Right cardiac atrium (tissue), 5 donors: Measurements from ENCODE around the gene ACSS1. TPM values are rescaled to one million over a fixed set of nuclear protein-coding genes. Genes with fewer than 3 reads are reported as not detected.

Source experiments
- ATAC-seq, 2 donors: fragments of 200-7000 bp; cut with Tn5 transposase; one replicate each; pipeline versions ENCODE4 v1.8.0 to v1.9.1; 2020; ENCODE audit warnings: moderate library complexity in 2 of 2, mild to moderate bottlenecking in 1 of 2
- DNase-seq, 3 donors: peaks; one replicate each; pipeline ENCODE4 v3.0.0-alpha.2; 2020
- H3K27ac ChIP-seq: one replicate; pipeline ENCODE4 v1.5.1; 2013; ENCODE audit warnings: mild to moderate bottlenecking, low read length, control low read depth, moderate library complexity
- H3K27me3 ChIP-seq: one replicate; pipeline ENCODE4 v1.6.1; 2013; ENCODE audit not compliant: control insufficient read depth, insufficient read depth
- H3K4me1 ChIP-seq: one replicate; pipeline ENCODE4 v1.6.1; 2013; ENCODE audit warnings: low read length; ENCODE audit not compliant: control insufficient read depth, insufficient read depth
- H3K4me3 ChIP-seq: one replicate; pipeline ENCODE4 v1.5.1; 2013; ENCODE audit warnings: low read length, control low read depth
- H3K9me3 ChIP-seq: one replicate; pipeline ENCODE4 v1.6.1; 2013; ENCODE audit warnings: low read length; ENCODE audit not compliant: control insufficient read depth
- WGBS: extraction: QIAGEN DNeasy Blood & Tissue Kit; methylation state at CpG from one replicate; pipeline ENCODE4 v1.1.7; 2013; 5-methylcytosine and 5-hydroxymethylcytosine counted together
- intact Hi-C, 4 donors: fragments of 100-400 bp; cut with DNase I; formaldehyde crosslinking; loops; one replicate each; pipeline versions ENCODE4 v1.11.0 to v1.14.0; 2022 to 2023
- polyA plus RNA-seq: library from polyadenylated mRNA; stranded (reverse); fragments of 200-250 nt; gene quantifications from one replicate; pipeline ENCODE4 v1.2.3, GENCODE V29; 2013
- total RNA-seq, 4 donors: library from RNA; stranded (reverse); fragmentation: NEBNext Ultra II Directional; extraction: Animal tissue kit (Norgen Biotek cat#: 25700); gene quantifications; one replicate each; pipeline ENCODE4 v1.2.1, GENCODE V29; 2021
- donor health status: healthy with polysubstance abuse.
- donor health status: DM: no; HTN: yes; CAD: no.
- donor health status: DM: no; HTN: no; CAD: no.
- donor health status: DM: no; HTN: yes; CAD: no; lungs with severe emphysema.
- donor health status: DM: yes; HTN: yes; CAD: no.

Gene ACSS1
- total and polyA plus RNA-seq, 5 donors, result 14.8 to 61.8 (median 32.5) TPM

GRCh38 chr20:25058847-25059810 is 1.2 kb upstream of the ACSS1 start:
- ATAC-seq (no peak), DNase-seq (peak in 2 of 3 donors; percentile 69 to 78)
- no peaks in the 10 kb centered on the region for H3K9me3 ChIP-seq
- H3K4me3 ChIP-seq, result peak overlapping the region; percentile 77
- peaks cover 11% of the 10 kb centered on the region for H3K4me1 ChIP-seq
- WGBS, result 27% methylated on average over 20 of the region's 20 CpGs
- H3K27me3 ChIP-seq, result no peaks in the 10 kb centered on the region
- intact Hi-C loops, result no loop called here
- H3K27ac ChIP-seq, result peak overlapping the region; percentile 59

- no peaks in the 10 kb centered on the region for H3K27me3 ChIP-seq
- ATAC-seq, result peak; percentile 82 to 85
- H3K27ac ChIP-seq, result peak overlapping the region; percentile 59
- no peaks in the 10 kb centered on the region for H3K9me3 ChIP-seq
- under 1% methylated on average over 86 of the region's 86 CpGs for WGBS
- intact Hi-C loops, result no loop called here
- H3K4me1 ChIP-seq, result peaks cover 14% of the 10 kb centered on the region
- DNase-seq, result peak; percentile 78 to 91 (median 89)
- H3K4me3 ChIP-seq, result peak overlapping the region; percentile 77
Measured at GRCh38 chr20:25057234-25058050, 497 bp downstream of the ACSS1 start.

- Histone ChIP-seq H3K9me3 (no peaks in the 10 kb centered on the region), H3K4me1 (peaks cover 19% of the 10 kb centered on the region), H3K27ac (peak overlapping the region; percentile 59), H3K27me3 (no peaks in the 10 kb centered on the region), H3K4me3 (peak overlapping the region; percentile 77)
- peak in 2 of 3 donors; percentile 64 to 69 for DNase-seq
- 10% methylated on average over 24 of the region's 24 CpGs for WGBS
- ATAC-seq, result no peak
- intact Hi-C loops, result no loop called here
Measured at GRCh38 chr20:25056690-25057233, 1.2 kb downstream of the ACSS1 start.

- H3K4me1 ChIP-seq, result peaks cover 27% of the 10 kb centered on the region
- peak in 1 of 3 donors; percentile 59 for DNase-seq
- no peaks in the 10 kb centered on the region for H3K27me3 ChIP-seq
- 54% methylated on average over 8 of the region's 8 CpGs for WGBS
- H3K4me3 ChIP-seq, result peak overlapping the region; percentile 77
- intact Hi-C loops, result no loop called here
- peak overlapping the region; percentile 83 for H3K27ac ChIP-seq
- no peaks in the 10 kb centered on the region for H3K9me3 ChIP-seq
- ATAC-seq, result no peak
Measured at GRCh38 chr20:25055711-25056495, 2.0 kb downstream of the ACSS1 start.

GRCh38 chr20:25054995-25055629 is 2.8 kb downstream of the ACSS1 start:
- intact Hi-C loops, result no loop called here
- H3K9me3 ChIP-seq, result no peaks in the 10 kb centered on the region
- no peak overlapping the region for H3K27ac ChIP-seq
- WGBS, result 69% methylated on average over 10 of the region's 10 CpGs
- ATAC-seq, result no peak
- DNase-seq, result peak in 1 of 3 donors; percentile 53
- H3K4me3 ChIP-seq, result no peak overlapping the region
- no peaks in the 10 kb centered on the region for H3K27me3 ChIP-seq
- peaks cover 33% of the 10 kb centered on the region for H3K4me1 ChIP-seq

GRCh38 chr20:25054096-25054820 is 3.7 kb downstream of the ACSS1 start:
- intact Hi-C loops, result no loop called here
- DNase-seq, result no peak
- H3K4me1 ChIP-seq, result peaks cover 40% of the 10 kb centered on the region
- no peak overlapping the region for H3K4me3 ChIP-seq
- no peaks in the 10 kb centered on the region for H3K9me3 ChIP-seq
- H3K27ac ChIP-seq, result peak overlapping the region; percentile 95
- no peak for ATAC-seq
- no peaks in the 10 kb centered on the region for H3K27me3 ChIP-seq
- 55% methylated on average over 3 of the region's 3 CpGs for WGBS

- H3K27me3 ChIP-seq, result no peaks in the 10 kb centered on the region
- H3K4me1 ChIP-seq, result peaks cover 45% of the 10 kb centered on the region
- 7% methylated on average over 11 of the region's 11 CpGs for WGBS
- DNase-seq (peak; percentile 66 to 88 (median 80)), ATAC-seq (peak; percentile 22 to 33)
- H3K9me3 ChIP-seq, result no peaks in the 10 kb centered on the region
- no peak overlapping the region for H3K4me3 ChIP-seq
- intact Hi-C loops, result no loop called here
- H3K27ac ChIP-seq, result peak overlapping the region; percentile 95
Measured at GRCh38 chr20:25053255-25054031, 4.5 kb downstream of the ACSS1 start.

GRCh38 chr20:25052255-25053194 is 5.4 kb downstream of the ACSS1 start:
- DNase-seq (peak in 1 of 3 donors; percentile 58), ATAC-seq (peak; percentile 30 to 64)
- intact Hi-C loops, result no loop called here
- no peaks in the 10 kb centered on the region for H3K27me3 ChIP-seq
- 62% methylated on average over 16 of the region's 16 CpGs for WGBS
- no peak overlapping the region for H3K4me3 ChIP-seq
- peak overlapping the region; percentile 77 for H3K27ac ChIP-seq
- H3K9me3 ChIP-seq, result no peaks in the 10 kb centered on the region
- peaks cover 50% of the 10 kb centered on the region for H3K4me1 ChIP-seq
